ENCODE measurements around the gene THPO. TPM values are rescaled to one million over a fixed set of nuclear protein-coding genes. Genes with fewer than 3 reads are reported as not detected.

Gene THPO
- total and polyA plus RNA-seq, 2 donors (not counting 1 experiment from before 2014, with no cell fraction given) = not detected

DNA sequence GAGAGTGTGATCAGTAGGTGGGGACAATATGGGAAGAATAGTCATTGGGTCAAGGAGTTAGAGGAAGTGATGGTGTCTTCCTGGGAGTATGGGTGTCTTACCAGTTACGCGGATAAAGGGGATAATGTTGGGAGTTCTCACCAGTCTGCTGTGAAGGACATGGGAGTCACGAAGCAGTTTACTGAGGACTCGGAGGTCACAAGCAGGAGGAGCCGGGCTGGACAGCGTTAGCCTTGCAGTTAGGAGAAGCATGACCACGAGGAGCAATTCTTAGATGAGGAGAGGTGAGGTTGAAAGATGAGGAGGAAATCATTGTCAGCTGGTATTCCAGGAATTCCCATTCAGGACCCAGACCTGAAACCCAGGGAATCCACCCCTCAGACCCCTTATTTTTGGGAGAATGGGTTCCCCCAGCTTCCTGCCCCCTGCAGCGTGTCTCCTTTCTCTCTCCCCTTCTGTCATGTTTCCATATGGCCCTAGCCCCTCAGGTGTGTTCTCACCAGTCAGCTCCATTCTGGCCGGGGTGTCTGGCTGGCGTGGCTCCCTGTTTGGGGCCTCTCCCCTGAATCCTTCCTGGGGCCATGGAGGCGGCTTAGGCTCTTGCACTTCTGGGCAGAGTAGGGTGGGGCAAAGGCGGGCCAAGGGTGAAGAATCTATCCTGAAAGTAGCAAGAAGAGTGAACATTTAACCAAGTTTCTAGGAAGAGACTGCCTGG is 2.1 kb downstream of the THPO start:
- H3K27ac ChIP-seq (ENCODE audit: low read length in 2 of 2) = no peak overlapping the region
- no peaks in the 10 kb centered on the region for H4K20me1 ChIP-seq (ENCODE audit: control insufficient read depth, insufficient read depth, low read length, poor library complexity, severe bottlenecking)
- Mint-ChIP-seq H3K4me3 (no peak overlapping the region), H3K27me3 (peaks cover 43% of the 10 kb centered on the region), H3K27ac (no peak overlapping the region), H3K4me1 (peaks cover 11% of the 10 kb centered on the region), H3K9me3 (ENCODE audit: insufficient read depth) (no peaks in the 10 kb centered on the region)
- intact Hi-C loops (cut with micrococcal nuclease) = no loop called here
- POLR2A ChIA-PET = no interaction called here
- 95% methylated on average over 11 of the region's 12 CpGs for WGBS (ENCODE audit: insufficient coverage)
- H3K9ac ChIP-seq (ENCODE audit: low read length) = no peak overlapping the region
- no peak overlapping the region for H3K4me3 ChIP-seq (ENCODE audit: control extremely low read depth in 1 of 5, extremely low read depth in 1 of 5, insufficient read depth in 1 of 5, low read depth in 2 of 5, low read length in 4 of 5)
- no peaks in the 10 kb centered on the region for H3K79me2 ChIP-seq (ENCODE audit: control insufficient read depth, insufficient read depth, low read length)
- DNase-seq = no peak
- CTCF ChIA-PET = interaction anchor here (1.1 to 1.8 kb wide), 4 partner anchors 22 to 138 kb away, joined by 3 to 7 read pairs (median 3); no protein-coding TSS in a partner anchor
- H3K4me2 ChIP-seq (replicated peaks; ENCODE audit: low read depth, low read length, poor library complexity, severe bottlenecking) = no peak overlapping the region
- H3K4me1 ChIP-seq (ENCODE audit: control insufficient read depth in 2 of 2, insufficient read depth in 2 of 2, low read length in 2 of 2) = peaks cover 3 to 4% of the 10 kb centered on the region in 2 donors
- no peaks in the 10 kb centered on the region for H3K9me3 ChIP-seq (ENCODE audit: control extremely low read depth in 1 of 3, control insufficient read depth in 2 of 3, insufficient read depth in 1 of 3, low read length in 2 of 3)
- peaks cover 0 to 41% (median 15%) of the 10 kb centered on the region in 4 experiments for H3K27me3 ChIP-seq (replicated peaks in 1 of 4; ENCODE audit: control extremely low read depth in 1 of 4, control insufficient read depth in 3 of 4, insufficient read depth in 4 of 4, low read length in 3 of 4)
- TF ChIP-seq CTCF (IDR thresholded peaks at IDR 0.05) (no peak), EZH2 (IDR thresholded peaks at IDR 0.05; ENCODE audit: borderline replicate concordance, insufficient read depth, low read depth, low read length, poor library complexity, severe bottlenecking) (no peak)
- no peak overlapping the region for H2AFZ ChIP-seq (ENCODE audit: insufficient read depth, low read depth, low read length, poor library complexity, severe bottlenecking)
- no peak for ATAC-seq (ENCODE audit: low read depth)
- H3K36me3 ChIP-seq (replicated peaks in 1 of 2; ENCODE audit: control extremely low read depth in 1 of 2, control insufficient read depth in 1 of 2, extremely low read depth in 1 of 2, insufficient read depth in 2 of 2, low read length in 1 of 2) = no peaks in the 10 kb centered on the region

- no peaks in the 10 kb centered on the region for H3K79me2 ChIP-seq (ENCODE audit: control insufficient read depth, insufficient read depth, low read length)
- no peak for DNase-seq
- H3K4me3 Mint-ChIP-seq = no peak overlapping the region
- CTCF ChIA-PET = interaction anchor here (1.1 to 7.4 kb wide), 3 partner anchors 141 to 171 kb away, joined by 3 to 107 read pairs (median 17); no protein-coding TSS in a partner anchor
- no peaks in the 10 kb centered on the region for H3K9me3 Mint-ChIP-seq (ENCODE audit: insufficient read depth)
- TF ChIP-seq EZH2 (IDR thresholded peaks at IDR 0.05; ENCODE audit: borderline replicate concordance, insufficient read depth, low read depth, low read length, poor library complexity, severe bottlenecking) (no peak), CTCF (IDR thresholded peaks at IDR 0.05) (no peak)
- no peak overlapping the region for H3K9ac ChIP-seq (ENCODE audit: low read length)
- no peaks in the 10 kb centered on the region for H3K9me3 ChIP-seq (ENCODE audit: control extremely low read depth in 1 of 3, control insufficient read depth in 2 of 3, insufficient read depth in 1 of 3, low read length in 2 of 3)
- no peak overlapping the region for H2AFZ ChIP-seq (ENCODE audit: insufficient read depth, low read depth, low read length, poor library complexity, severe bottlenecking)
- POLR2A ChIA-PET = no interaction called here
- peaks cover 2% of the 10 kb centered on the region for H3K4me1 Mint-ChIP-seq
- H3K27ac Mint-ChIP-seq = no peak overlapping the region
- no peak overlapping the region for H3K4me3 ChIP-seq (ENCODE audit: control extremely low read depth in 1 of 5, extremely low read depth in 1 of 5, insufficient read depth in 1 of 5, low read depth in 2 of 5, low read length in 4 of 5)
- no peak overlapping the region for H3K27ac ChIP-seq (ENCODE audit: low read length in 2 of 2)
- no peak overlapping the region for H3K4me2 ChIP-seq (replicated peaks; ENCODE audit: low read depth, low read length, poor library complexity, severe bottlenecking)
- H3K27me3 Mint-ChIP-seq = peaks cover 31% of the 10 kb centered on the region
- no peak for ATAC-seq (ENCODE audit: low read depth)
- H3K27me3 ChIP-seq (replicated peaks in 1 of 4; ENCODE audit: control extremely low read depth in 1 of 4, control insufficient read depth in 3 of 4, insufficient read depth in 4 of 4, low read length in 3 of 4) = peaks cover 0 to 25% (median 5%) of the 10 kb centered on the region in 4 experiments
- no peaks in the 10 kb centered on the region for H3K4me1 ChIP-seq (ENCODE audit: control insufficient read depth in 2 of 2, insufficient read depth in 2 of 2, low read length in 2 of 2)
- H4K20me1 ChIP-seq (ENCODE audit: control insufficient read depth, insufficient read depth, low read length, poor library complexity, severe bottlenecking) = no peaks in the 10 kb centered on the region
- WGBS (ENCODE audit: insufficient coverage) = 90% methylated on average over 6 of the region's 6 CpGs
- peaks cover 0 to 12% of the 10 kb centered on the region in 2 experiments for H3K36me3 ChIP-seq (replicated peaks in 1 of 2; ENCODE audit: control extremely low read depth in 1 of 2, control insufficient read depth in 1 of 2, extremely low read depth in 1 of 2, insufficient read depth in 2 of 2, low read length in 1 of 2)
- intact Hi-C loops (cut with micrococcal nuclease) = no loop called here
Measured at GRCh38 chr3:184373422-184373821, 4.6 kb downstream of the THPO start.
